Epithelial cell of proximal tubule (primary cell): Measurements from ENCODE around the gene EIF2S2. TPM values are rescaled to one million over a fixed set of nuclear protein-coding genes. Genes with fewer than 3 reads are reported as not detected.

Source experiments
- DNase-seq: peaks from one replicate; pipeline ENCODE4 v3.0.0-alpha.2; 2011; ENCODE audit warnings: low read depth
- H3K4me3 ChIP-seq: 2 replicates; pipeline ENCODE4 v1.5.1; 2011; ENCODE audit warnings: low read depth, mild to moderate bottlenecking, low read length
- total RNA-seq: library from RNA; depleted of rRNA; stranded (reverse); fragments of >200 nt; gene quantifications from 2 replicates; pipeline ENCODE4 v1.2.3, GENCODE V29; 2015
- TF ChIP-seq, protein P1 (sequence below): conservative IDR thresholded peaks from 2 replicates; pipeline ENCODE4 v1.5.1; 2012; ENCODE audit warnings: low read depth, mild to moderate bottlenecking, low read length

Gene EIF2S2
- total RNA-seq, 1 donor from 2014 or later: 103 TPM

GRCh38 chr20:34043025-34043424 is 69.0 kb downstream of the EIF2S2 start:
- DNase-seq: no peak
- TF ChIP-seq, protein P1, sequence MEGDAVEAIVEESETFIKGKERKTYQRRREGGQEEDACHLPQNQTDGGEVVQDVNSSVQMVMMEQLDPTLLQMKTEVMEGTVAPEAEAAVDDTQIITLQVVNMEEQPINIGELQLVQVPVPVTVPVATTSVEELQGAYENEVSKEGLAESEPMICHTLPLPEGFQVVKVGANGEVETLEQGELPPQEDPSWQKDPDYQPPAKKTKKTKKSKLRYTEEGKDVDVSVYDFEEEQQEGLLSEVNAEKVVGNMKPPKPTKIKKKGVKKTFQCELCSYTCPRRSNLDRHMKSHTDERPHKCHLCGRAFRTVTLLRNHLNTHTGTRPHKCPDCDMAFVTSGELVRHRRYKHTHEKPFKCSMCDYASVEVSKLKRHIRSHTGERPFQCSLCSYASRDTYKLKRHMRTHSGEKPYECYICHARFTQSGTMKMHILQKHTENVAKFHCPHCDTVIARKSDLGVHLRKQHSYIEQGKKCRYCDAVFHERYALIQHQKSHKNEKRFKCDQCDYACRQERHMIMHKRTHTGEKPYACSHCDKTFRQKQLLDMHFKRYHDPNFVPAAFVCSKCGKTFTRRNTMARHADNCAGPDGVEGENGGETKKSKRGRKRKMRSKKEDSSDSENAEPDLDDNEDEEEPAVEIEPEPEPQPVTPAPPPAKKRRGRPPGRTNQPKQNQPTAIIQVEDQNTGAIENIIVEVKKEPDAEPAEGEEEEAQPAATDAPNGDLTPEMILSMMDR: no peak
- no peak overlapping the region for H3K4me3 ChIP-seq

DNA sequence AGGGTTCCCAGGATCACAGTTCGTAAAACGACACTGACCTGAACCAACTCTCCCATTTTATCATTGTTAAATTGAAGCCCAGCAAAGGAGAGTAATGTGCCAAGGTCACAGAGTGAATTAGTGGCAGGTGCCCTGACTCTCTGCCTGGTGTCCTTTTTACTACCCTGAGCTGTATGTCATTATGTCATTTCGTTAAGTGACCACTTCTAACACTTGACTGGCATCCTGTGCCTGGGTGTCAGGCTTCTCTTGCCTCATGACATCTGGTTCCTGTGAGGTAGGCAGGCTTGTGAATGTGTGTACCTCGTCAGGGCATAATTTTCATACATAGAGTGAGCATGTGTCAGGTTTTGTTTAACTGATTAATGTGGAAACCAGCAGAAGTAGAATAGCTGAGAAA is 69.8 kb downstream of the EIF2S2 start:
- DNase-seq: no peak
- TF ChIP-seq, protein P1: no peak
- H3K4me3 ChIP-seq: no peak overlapping the region

GRCh38 chr20:34041226-34041625 is 70.8 kb downstream of the EIF2S2 start:
- no peak for DNase-seq
- TF ChIP-seq, protein P1: no peak

GRCh38 chr20:34040300-34040995 is 71.6 kb downstream of the EIF2S2 start:
- no peak overlapping the region for H3K4me3 ChIP-seq
- no peak for DNase-seq

More at GRCh38 chr20:34041226-34041625, 70.8 kb downstream of the EIF2S2 start:
- no peak overlapping the region for H3K4me3 ChIP-seq

More at GRCh38 chr20:34040300-34040995, 71.6 kb downstream of the EIF2S2 start:
- TF ChIP-seq, protein P1: no peak

Other genes with a start within 250 kb of the EIF2S2 start
- gene RALY, start 118.3 kb downstream of the EIF2S2 start, total RNA-seq: 111 and 145 TPM in 2 replicates
- gene ASIP, start 129.2 kb upstream of the EIF2S2 start, total RNA-seq: not detected in 2 replicates
- 194 and 319 TPM in 2 replicates for gene AHCY, start 191.1 kb upstream of the EIF2S2 start, total RNA-seq